Neural progenitor cell (in vitro differentiated cells): ENCODE measurements around the gene TGM5. TPM values are rescaled to one million over a fixed set of nuclear protein-coding genes. Genes with fewer than 3 reads are reported as not detected.

ENCODE experiments used
- DNase-seq: peaks from one replicate; pipeline ENCODE4 v3.0.0-alpha.2; 2016; ENCODE audit warnings: low spot score
- H2AFZ ChIP-seq: fragments of 200-600 bp; sonication (generic); replicated peaks from 2 replicates; pipeline ENCODE4 v1.6.1; 2016; ENCODE audit warnings: antibody characterized with exemption
- H3F3A ChIP-seq: fragments of 200-600 bp; sonication (generic); 2 replicates; pipeline ENCODE4 v1.6.1; 2016; ENCODE audit warnings: antibody characterized with exemption, low read depth
- H3K27ac ChIP-seq: fragments of 200-600 bp; sonication (generic); 2 replicates; pipeline ENCODE4 v1.5.1; 2016; ENCODE audit warnings: mild to moderate bottlenecking
- H3K27me3 ChIP-seq: fragments of 200-600 bp; sonication (generic); 2 replicates; pipeline ENCODE4 v1.6.1; 2016; ENCODE audit warnings: mild to moderate bottlenecking, moderate library complexity
- H3K36me3 ChIP-seq: fragments of 200-600 bp; sonication (generic); 2 replicates; pipeline ENCODE4 v1.5.1; 2016
- H3K4me1 ChIP-seq: fragments of 200-600 bp; sonication (generic); 2 replicates; pipeline ENCODE4 v1.6.1; 2016; ENCODE audit warnings: mixed run types
- H3K4me2 ChIP-seq: fragments of 200-600 bp; sonication (generic); 2 replicates; pipeline ENCODE4 v1.6.1; 2016
- H3K4me3 ChIP-seq: fragments of 200-600 bp; sonication (generic); 2 replicates; pipeline ENCODE4 v1.5.1; 2016
- H3K79me2 ChIP-seq: fragments of 200-600 bp; sonication (generic); 2 replicates; pipeline ENCODE4 v1.6.1; 2016; ENCODE audit warnings: low read depth
- H3K9ac ChIP-seq: fragments of 200-600 bp; sonication (generic); 2 replicates; pipeline ENCODE4 v1.6.1; 2016
- H3K9me3 ChIP-seq: fragments of 200-600 bp; sonication (generic); 2 replicates; pipeline ENCODE4 v1.5.1; 2016; ENCODE audit warnings: low read depth
- H4K20me1 ChIP-seq: fragments of 200-600 bp; sonication (generic); 2 replicates; pipeline ENCODE4 v1.6.1; 2016; ENCODE audit warnings: low read depth
- H3K27ac Mint-ChIP-seq: 3 replicates; pipeline ENCODE4 v1.8.0; 2021; ENCODE audit warnings: mixed read lengths
- H3K27me3 Mint-ChIP-seq: 2 replicates; pipeline ENCODE4 v1.8.0; 2022; ENCODE audit warnings: low read depth, mild to moderate bottlenecking, inconsistent platforms, moderate library complexity, mixed read lengths; ENCODE audit not compliant: insufficient read depth
- H3K36me3 Mint-ChIP-seq: 3 replicates; pipeline ENCODE4 v1.8.0; 2021; ENCODE audit warnings: mixed read lengths
- H3K4me1 Mint-ChIP-seq: 3 replicates; pipeline ENCODE4 v1.8.0; 2021; ENCODE audit warnings: mixed read lengths
- H3K4me3 Mint-ChIP-seq: 3 replicates; pipeline ENCODE4 v1.8.0; 2021; ENCODE audit warnings: mild to moderate bottlenecking, moderate library complexity, mixed read lengths
- H3K9me3 Mint-ChIP-seq: 3 replicates; pipeline ENCODE4 v1.8.0; 2020; ENCODE audit warnings: mixed read lengths
- EZH2 ChIP-seq: fragments of 200-600 bp; sonication (generic); IDR thresholded peaks from 2 replicates; pipeline ENCODE4 v1.6.1; 2017; ENCODE audit warnings: antibody characterized with exemption, mild to moderate bottlenecking, moderate library complexity
- EZH2phosphoT487 ChIP-seq: fragments of 200-600 bp; sonication (generic); IDR thresholded peaks from 2 replicates; pipeline ENCODE4 v1.6.1; 2017; ENCODE audit warnings: antibody characterized with exemption
- total RNA-seq: library from RNA; depleted of rRNA; stranded (reverse); fragments of >200 nt; gene quantifications from 2 replicates; pipeline ENCODE4 v1.2.3, GENCODE V29; 2015; ENCODE audit warnings: low replicate concordance
- TF ChIP-seq, protein P1 (sequence below): fragments of 200-600 bp; sonication (generic); IDR thresholded peaks from 2 replicates; pipeline ENCODE4 v1.5.1; 2017; ENCODE audit warnings: antibody characterized with exemption, mild to moderate bottlenecking

Gene TGM5
- total RNA-seq, 1 donor from 2014 or later, result not detected

DNA sequence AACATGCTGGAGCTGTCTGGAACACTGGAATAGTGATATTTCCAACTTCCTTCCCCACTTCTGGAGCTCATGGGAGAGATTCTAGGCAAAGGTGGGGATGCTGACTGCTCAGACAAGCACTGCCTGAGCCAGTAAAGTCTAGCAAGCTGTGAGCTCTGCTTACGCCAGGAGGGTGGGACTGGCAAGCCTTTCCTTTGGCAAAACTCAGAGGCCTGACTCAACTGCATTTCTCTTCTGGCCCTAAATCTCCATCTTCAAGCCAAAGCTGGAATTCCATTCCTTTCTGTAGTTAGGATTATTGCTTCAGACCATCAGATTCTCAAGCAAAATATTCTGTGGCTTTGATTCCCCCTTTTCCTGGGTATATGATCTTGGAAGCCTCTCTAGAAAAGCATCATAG, 25.6 kb downstream of the TGM5 start:
- Histone ChIP-seq H3K4me3 (no peak overlapping the region), H3K9ac (no peak overlapping the region), H2AFZ (no peak overlapping the region), H3K4me2 (no peak overlapping the region), H4K20me1 (no peaks in the 10 kb centered on the region), H3K9me3 (no peaks in the 10 kb centered on the region), H3K36me3 (no peaks in the 10 kb centered on the region), H3K79me2 (no peaks in the 10 kb centered on the region), H3K27ac (no peak overlapping the region), H3F3A (no peaks in the 10 kb centered on the region), H3K4me1 (no peaks in the 10 kb centered on the region), H3K27me3 (no peaks in the 10 kb centered on the region)
- Mint-ChIP-seq H3K4me1 (no peaks in the 10 kb centered on the region), H3K27ac (no peak overlapping the region), H3K27me3 (peaks cover 2% of the 10 kb centered on the region), H3K4me3 (no peak overlapping the region), H3K9me3 (no peaks in the 10 kb centered on the region), H3K36me3 (no peaks in the 10 kb centered on the region)
- no peak for DNase-seq
- TF ChIP-seq EZH2phosphoT487, result no peak
- no peak for TF ChIP-seq EZH2
- TF ChIP-seq, protein P1, sequence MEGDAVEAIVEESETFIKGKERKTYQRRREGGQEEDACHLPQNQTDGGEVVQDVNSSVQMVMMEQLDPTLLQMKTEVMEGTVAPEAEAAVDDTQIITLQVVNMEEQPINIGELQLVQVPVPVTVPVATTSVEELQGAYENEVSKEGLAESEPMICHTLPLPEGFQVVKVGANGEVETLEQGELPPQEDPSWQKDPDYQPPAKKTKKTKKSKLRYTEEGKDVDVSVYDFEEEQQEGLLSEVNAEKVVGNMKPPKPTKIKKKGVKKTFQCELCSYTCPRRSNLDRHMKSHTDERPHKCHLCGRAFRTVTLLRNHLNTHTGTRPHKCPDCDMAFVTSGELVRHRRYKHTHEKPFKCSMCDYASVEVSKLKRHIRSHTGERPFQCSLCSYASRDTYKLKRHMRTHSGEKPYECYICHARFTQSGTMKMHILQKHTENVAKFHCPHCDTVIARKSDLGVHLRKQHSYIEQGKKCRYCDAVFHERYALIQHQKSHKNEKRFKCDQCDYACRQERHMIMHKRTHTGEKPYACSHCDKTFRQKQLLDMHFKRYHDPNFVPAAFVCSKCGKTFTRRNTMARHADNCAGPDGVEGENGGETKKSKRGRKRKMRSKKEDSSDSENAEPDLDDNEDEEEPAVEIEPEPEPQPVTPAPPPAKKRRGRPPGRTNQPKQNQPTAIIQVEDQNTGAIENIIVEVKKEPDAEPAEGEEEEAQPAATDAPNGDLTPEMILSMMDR, result no peak

DNA sequence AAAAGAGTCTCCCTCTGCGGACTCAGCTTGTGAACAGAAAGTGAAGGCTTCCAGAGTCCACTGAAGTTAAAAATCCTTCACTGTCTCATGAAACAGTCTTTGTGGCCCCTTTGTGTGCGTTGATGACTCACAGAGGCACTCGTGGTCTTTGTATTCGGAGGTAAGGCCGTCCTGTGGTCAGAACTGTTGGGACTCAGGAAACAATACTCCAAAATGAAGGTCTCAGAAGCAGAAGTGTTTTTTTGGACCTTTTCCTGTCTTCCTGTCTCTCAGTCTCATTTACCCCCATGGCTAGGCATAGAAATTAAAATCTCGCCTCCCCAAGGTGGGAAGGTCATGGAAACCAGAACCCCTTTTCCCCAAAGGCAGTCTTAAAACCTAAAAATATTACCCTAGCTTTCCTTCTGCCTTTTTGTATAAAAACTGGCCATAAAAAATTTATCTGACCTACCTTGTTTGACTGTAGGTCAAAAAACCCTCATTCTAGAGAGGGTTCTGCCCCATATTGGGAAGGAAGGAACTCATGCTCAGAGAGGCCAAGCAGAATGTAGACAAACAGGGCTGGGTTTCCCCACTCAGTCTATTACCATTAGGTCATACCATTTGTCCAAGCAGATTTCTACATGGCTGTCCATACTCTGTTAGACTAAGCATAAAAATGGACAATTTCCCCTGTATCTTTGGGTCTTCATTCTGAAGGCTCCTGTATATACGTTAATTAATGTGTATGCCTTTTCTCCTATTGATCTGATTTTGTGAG, 26.8 kb downstream of the TGM5 start:
- H3K4me3 ChIP-seq, result no peak overlapping the region
- H3K4me1 Mint-ChIP-seq, result no peaks in the 10 kb centered on the region
- no peaks in the 10 kb centered on the region for H3K36me3 Mint-ChIP-seq
- peaks cover 5% of the 10 kb centered on the region for H3K27me3 Mint-ChIP-seq
- H3F3A ChIP-seq, result no peaks in the 10 kb centered on the region
- no peak overlapping the region for H3K27ac Mint-ChIP-seq
- DNase-seq, result no peak
- no peaks in the 10 kb centered on the region for H3K9me3 Mint-ChIP-seq
- no peak overlapping the region for H3K27ac ChIP-seq
- H2AFZ ChIP-seq, result no peak overlapping the region
- no peak overlapping the region for H3K4me3 Mint-ChIP-seq
- TF ChIP-seq, protein P1, result no peak
- TF ChIP-seq EZH2 (no peak), EZH2phosphoT487 (no peak)
- H4K20me1 ChIP-seq, result no peaks in the 10 kb centered on the region
- H3K4me1 ChIP-seq, result no peaks in the 10 kb centered on the region
- H3K27me3 ChIP-seq, result no peaks in the 10 kb centered on the region
- H3K4me2 ChIP-seq, result no peak overlapping the region
- no peaks in the 10 kb centered on the region for H3K36me3 ChIP-seq
- H3K79me2 ChIP-seq, result no peaks in the 10 kb centered on the region
- H3K9me3 ChIP-seq, result no peaks in the 10 kb centered on the region
- no peak overlapping the region for H3K9ac ChIP-seq

DNA sequence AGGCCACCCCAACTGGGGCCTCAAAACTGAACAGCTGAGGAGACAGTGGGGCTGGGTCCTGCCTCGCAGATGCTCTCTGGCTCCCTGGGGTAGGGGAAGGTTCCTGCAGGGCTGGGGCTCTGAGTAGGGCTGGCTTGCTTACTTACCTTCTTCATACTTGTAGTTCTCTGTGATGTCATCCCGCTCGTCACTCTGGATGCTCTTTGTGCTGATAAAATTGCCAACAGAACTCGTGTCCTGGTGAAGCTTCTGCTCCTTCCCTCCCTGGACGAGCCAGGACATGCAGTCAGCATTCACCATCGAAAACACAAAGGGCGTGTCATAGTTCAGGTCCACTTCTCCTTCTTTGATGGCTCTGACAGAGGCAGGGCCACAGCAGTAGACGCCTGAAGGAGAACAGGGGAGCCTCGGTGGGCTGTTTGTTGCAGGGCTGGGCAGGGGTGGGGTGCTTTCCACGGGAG, 28.0 kb downstream of the TGM5 start:
- no peak overlapping the region for H3K4me3 ChIP-seq
- no peak overlapping the region for H3K9ac ChIP-seq
- no peak for TF ChIP-seq EZH2
- TF ChIP-seq, protein P1, result no peak
- TF ChIP-seq EZH2phosphoT487, result no peak
- no peaks in the 10 kb centered on the region for H3K36me3 ChIP-seq
- H3K4me2 ChIP-seq, result no peak overlapping the region
- H3F3A ChIP-seq, result no peaks in the 10 kb centered on the region
- no peaks in the 10 kb centered on the region for H3K27me3 ChIP-seq
- H3K27me3 Mint-ChIP-seq, result peaks cover 8% of the 10 kb centered on the region
- H3K9me3 Mint-ChIP-seq, result no peaks in the 10 kb centered on the region
- no peaks in the 10 kb centered on the region for H3K36me3 Mint-ChIP-seq
- H3K4me1 Mint-ChIP-seq, result no peaks in the 10 kb centered on the region
- H3K27ac Mint-ChIP-seq, result peak overlapping the region; percentile 63
- no peaks in the 10 kb centered on the region for H3K9me3 ChIP-seq
- H3K79me2 ChIP-seq, result no peaks in the 10 kb centered on the region
- H4K20me1 ChIP-seq, result no peaks in the 10 kb centered on the region
- no peaks in the 10 kb centered on the region for H3K4me1 ChIP-seq
- H2AFZ ChIP-seq, result no peak overlapping the region
- H3K4me3 Mint-ChIP-seq, result no peak overlapping the region
- no peak for DNase-seq
- no peak overlapping the region for H3K27ac ChIP-seq
